ENCODE results near the gene DNM3. TPM values are rescaled to one million over a fixed set of nuclear protein-coding genes. Genes with fewer than 3 reads are reported as not detected.
"Not testable (repeated sequence)": the region's sequence is repeated elsewhere in the genome, so short reads cannot be mapped to it uniquely, and the experiment has no call there.

The DNM3 gene
- total and polyA plus RNA-seq, 4 donors = 2.1 to 16.3 (median 5.6) TPM

- no peaks in the 10 kb centered on the region for H3K27me3 ChIP-seq (ENCODE audit: control insufficient read depth in 3 of 3, insufficient read depth in 3 of 3, low read length in 2 of 3)
- no peaks in the 10 kb centered on the region for H3K9me3 ChIP-seq (ENCODE audit: control insufficient read depth in 4 of 4, insufficient read depth in 3 of 4, low read length in 3 of 4)
- H3K9ac ChIP-seq (ENCODE audit: insufficient read depth in 1 of 2, low read length in 2 of 2) = no peak overlapping the region
- DNase-seq (no peak), ATAC-seq (ENCODE audit: insufficient read depth, low FRiP score) (no peak)
- peaks cover 0 to 1% (median 0%) of the 10 kb centered on the region in 4 donors for H3K36me3 ChIP-seq (ENCODE audit: control insufficient read depth in 4 of 4, insufficient read depth in 4 of 4, low read length in 4 of 4)
- no peak overlapping the region for H3K27ac ChIP-seq (ENCODE audit: low read depth in 1 of 2, low read length in 1 of 2)
- TF ChIP-seq, protein P1, sequence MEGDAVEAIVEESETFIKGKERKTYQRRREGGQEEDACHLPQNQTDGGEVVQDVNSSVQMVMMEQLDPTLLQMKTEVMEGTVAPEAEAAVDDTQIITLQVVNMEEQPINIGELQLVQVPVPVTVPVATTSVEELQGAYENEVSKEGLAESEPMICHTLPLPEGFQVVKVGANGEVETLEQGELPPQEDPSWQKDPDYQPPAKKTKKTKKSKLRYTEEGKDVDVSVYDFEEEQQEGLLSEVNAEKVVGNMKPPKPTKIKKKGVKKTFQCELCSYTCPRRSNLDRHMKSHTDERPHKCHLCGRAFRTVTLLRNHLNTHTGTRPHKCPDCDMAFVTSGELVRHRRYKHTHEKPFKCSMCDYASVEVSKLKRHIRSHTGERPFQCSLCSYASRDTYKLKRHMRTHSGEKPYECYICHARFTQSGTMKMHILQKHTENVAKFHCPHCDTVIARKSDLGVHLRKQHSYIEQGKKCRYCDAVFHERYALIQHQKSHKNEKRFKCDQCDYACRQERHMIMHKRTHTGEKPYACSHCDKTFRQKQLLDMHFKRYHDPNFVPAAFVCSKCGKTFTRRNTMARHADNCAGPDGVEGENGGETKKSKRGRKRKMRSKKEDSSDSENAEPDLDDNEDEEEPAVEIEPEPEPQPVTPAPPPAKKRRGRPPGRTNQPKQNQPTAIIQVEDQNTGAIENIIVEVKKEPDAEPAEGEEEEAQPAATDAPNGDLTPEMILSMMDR (IDR thresholded peaks at IDR 0.05; ENCODE audit: control extremely low read depth, extremely low read depth) = no peak
- H3K4me1 ChIP-seq (ENCODE audit: control insufficient read depth in 5 of 5, insufficient read depth in 5 of 5, low read length in 5 of 5) = peaks cover 0 to 13% (median 3%) of the 10 kb centered on the region in 5 donors
- WGBS, 2 donors = 83 to 86% methylated on average over 1 of the region's 1 CpG
- no peak overlapping the region for H3K4me3 ChIP-seq
These were observed 588.8 kb downstream of the DNM3 start for GRCh38 chr1:172430128-172430454.

DNA sequence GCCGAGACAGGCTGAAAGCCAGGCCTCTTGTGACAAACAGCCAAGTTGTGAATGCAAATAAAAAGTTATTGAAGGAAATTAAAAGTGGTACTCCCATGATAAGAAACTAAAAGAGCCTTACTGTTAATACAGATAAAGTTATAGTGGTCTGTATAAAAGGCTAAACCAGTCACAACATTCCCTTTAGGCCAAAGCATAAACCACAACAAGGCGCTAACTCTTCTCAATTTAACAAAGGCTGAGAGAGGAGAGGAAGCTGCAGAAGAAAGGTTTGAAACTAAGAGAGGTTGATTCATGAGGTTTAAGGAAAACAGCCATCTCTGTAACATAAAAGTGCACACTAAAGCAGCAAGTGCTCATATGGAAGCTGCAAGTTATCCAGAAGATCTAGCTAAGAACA, 589.9 kb downstream of the DNM3 start:
- Histone ChIP-seq H3K4me1 (ENCODE audit: control insufficient read depth in 5 of 5, insufficient read depth in 5 of 5, low read length in 5 of 5) (peaks cover 0 to 13% (median 2%) of the 10 kb centered on the region in 5 donors), H3K27ac (ENCODE audit: low read depth in 1 of 2, low read length in 1 of 2) (no peak overlapping the region), H3K4me3 (no peak overlapping the region), H3K9ac (ENCODE audit: insufficient read depth in 1 of 2, low read length in 2 of 2) (no peak overlapping the region), H3K9me3 (ENCODE audit: control insufficient read depth in 4 of 4, insufficient read depth in 3 of 4, low read length in 3 of 4) (no peaks in the 10 kb centered on the region), H3K27me3 (ENCODE audit: control insufficient read depth in 3 of 3, insufficient read depth in 3 of 3, low read length in 2 of 3) (no peaks in the 10 kb centered on the region), H3K36me3 (ENCODE audit: control insufficient read depth in 4 of 4, insufficient read depth in 4 of 4, low read length in 4 of 4) (peaks cover 0 to 1% (median 0%) of the 10 kb centered on the region in 4 donors)
- TF ChIP-seq, protein P1 (IDR thresholded peaks at IDR 0.05; ENCODE audit: control extremely low read depth, extremely low read depth) = no peak
- DNase-seq (no peak), ATAC-seq (ENCODE audit: insufficient read depth, low FRiP score) (no peak)
- WGBS, 2 donors = 68 to 84% methylated on average over 2 of the region's 2 CpGs

DNA sequence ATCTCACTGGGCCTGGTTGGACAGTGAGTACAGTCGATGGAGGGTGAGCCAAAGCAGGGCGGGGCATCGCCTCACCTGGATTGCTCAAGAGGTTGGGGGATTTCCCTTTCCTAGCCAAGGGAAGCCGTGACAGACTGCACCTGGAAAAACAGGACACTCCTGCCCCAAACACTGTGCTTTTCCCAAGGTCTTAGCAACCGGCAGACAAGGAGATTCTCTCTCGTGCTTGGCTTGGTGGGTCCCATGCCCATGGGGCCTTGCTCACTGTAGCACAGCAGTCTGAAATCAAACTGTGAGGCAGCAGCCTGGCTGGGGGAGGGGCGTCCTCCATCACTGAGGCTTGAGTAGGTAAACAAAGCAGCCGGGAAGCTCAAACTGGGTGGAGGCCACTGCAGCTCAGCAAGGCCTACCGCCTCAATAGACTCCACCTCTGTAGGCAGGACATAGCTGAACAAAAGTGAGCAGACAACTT, 590.5 kb downstream of the DNM3 start:
- peaks cover 0 to 13% (median 2%) of the 10 kb centered on the region in 5 donors for H3K4me1 ChIP-seq (ENCODE audit: control insufficient read depth in 5 of 5, insufficient read depth in 5 of 5, low read length in 5 of 5)
- DNase-seq = peak in 1 of 3 donors; percentile 24
- H3K27me3 ChIP-seq (ENCODE audit: control insufficient read depth in 3 of 3, insufficient read depth in 3 of 3, low read length in 2 of 3) = no peaks in the 10 kb centered on the region
- H3K9ac ChIP-seq (ENCODE audit: insufficient read depth in 1 of 2, low read length in 2 of 2) = no peak overlapping the region
- TF ChIP-seq, protein P1 (IDR thresholded peaks at IDR 0.05; ENCODE audit: control extremely low read depth, extremely low read depth) = no peak
- H3K4me3 ChIP-seq = no peak overlapping the region
- no peak overlapping the region for H3K27ac ChIP-seq (ENCODE audit: low read depth in 1 of 2, low read length in 1 of 2)
- no peaks in the 10 kb centered on the region for H3K9me3 ChIP-seq (ENCODE audit: control insufficient read depth in 4 of 4, insufficient read depth in 3 of 4, low read length in 3 of 4)
- H3K36me3 ChIP-seq (ENCODE audit: control insufficient read depth in 4 of 4, insufficient read depth in 4 of 4, low read length in 4 of 4) = peaks cover 0 to 1% (median 0%) of the 10 kb centered on the region in 4 donors
- peak; percentile 53 for ATAC-seq (ENCODE audit: insufficient read depth, low FRiP score)
- WGBS, 2 donors = 69 to 81% methylated on average over 9 of the region's 9 CpGs

GRCh38 chr1:172437183-172437582, 595.9 kb downstream of the DNM3 start:
- not testable (repeated sequence) for H3K27me3 ChIP-seq (ENCODE audit: control insufficient read depth in 3 of 3, insufficient read depth in 3 of 3, low read length in 2 of 3); DNase-seq; ATAC-seq (ENCODE audit: insufficient read depth, low FRiP score); H3K4me3 ChIP-seq; H3K9ac ChIP-seq (ENCODE audit: insufficient read depth in 1 of 2, low read length in 2 of 2); H3K9me3 ChIP-seq (ENCODE audit: control insufficient read depth in 4 of 4, insufficient read depth in 3 of 4, low read length in 3 of 4); H3K27ac ChIP-seq (ENCODE audit: low read depth in 1 of 2, low read length in 1 of 2); H3K36me3 ChIP-seq (ENCODE audit: control insufficient read depth in 4 of 4, insufficient read depth in 4 of 4, low read length in 4 of 4); H3K4me1 ChIP-seq (ENCODE audit: control insufficient read depth in 5 of 5, insufficient read depth in 5 of 5, low read length in 5 of 5)
- WGBS, 2 donors = 96 to 98% methylated on average over 3 of the region's 3 CpGs

Data from lung (tissue), 12 donors.